Peyer's patch (tissue), 4 donors: ENCODE data around the gene DLGAP4.

Source experiments
- POLR2A ChIP-seq, 2 donors: fragments of 450-650 bp; IDR thresholded peaks; one replicate each; pipeline ENCODE4 v1.5.1; 2017; ENCODE audit warnings: antibody characterized with exemption in 2 of 2, mild to moderate bottlenecking in 2 of 2, moderate library complexity in 2 of 2
- TF ChIP-seq, protein P1 (sequence below), 6 experiments: fragments of 450-650 bp in 4 of 6; fragments of 200-600 bp in 2 of 6; sonication (generic) in 1 of 6; IDR thresholded peaks; one replicate each; pipeline ENCODE4 v1.5.1; 2017 to 2019; ENCODE audit warnings: antibody characterized with exemption in 6 of 6, mild to moderate bottlenecking in 3 of 6, moderate library complexity in 1 of 6

GRCh38 chr20:36441027-36441414, 134.9 kb downstream of the DLGAP4 start:
- TF ChIP-seq, protein P1, sequence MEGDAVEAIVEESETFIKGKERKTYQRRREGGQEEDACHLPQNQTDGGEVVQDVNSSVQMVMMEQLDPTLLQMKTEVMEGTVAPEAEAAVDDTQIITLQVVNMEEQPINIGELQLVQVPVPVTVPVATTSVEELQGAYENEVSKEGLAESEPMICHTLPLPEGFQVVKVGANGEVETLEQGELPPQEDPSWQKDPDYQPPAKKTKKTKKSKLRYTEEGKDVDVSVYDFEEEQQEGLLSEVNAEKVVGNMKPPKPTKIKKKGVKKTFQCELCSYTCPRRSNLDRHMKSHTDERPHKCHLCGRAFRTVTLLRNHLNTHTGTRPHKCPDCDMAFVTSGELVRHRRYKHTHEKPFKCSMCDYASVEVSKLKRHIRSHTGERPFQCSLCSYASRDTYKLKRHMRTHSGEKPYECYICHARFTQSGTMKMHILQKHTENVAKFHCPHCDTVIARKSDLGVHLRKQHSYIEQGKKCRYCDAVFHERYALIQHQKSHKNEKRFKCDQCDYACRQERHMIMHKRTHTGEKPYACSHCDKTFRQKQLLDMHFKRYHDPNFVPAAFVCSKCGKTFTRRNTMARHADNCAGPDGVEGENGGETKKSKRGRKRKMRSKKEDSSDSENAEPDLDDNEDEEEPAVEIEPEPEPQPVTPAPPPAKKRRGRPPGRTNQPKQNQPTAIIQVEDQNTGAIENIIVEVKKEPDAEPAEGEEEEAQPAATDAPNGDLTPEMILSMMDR (IDR thresholded peaks at IDR 0.05): no peak
- TF ChIP-seq POLR2A (IDR thresholded peaks at IDR 0.05): no peak
